HL-60 (cell line): ENCODE results near the gene PHF14.

Experiments used
- GABPA ChIP-seq: IDR thresholded peaks from 2 replicates; pipeline ENCODE4 v1.6.1; 2012; ENCODE audit warnings: low read depth
- POLR2AphosphoS5 ChIP-seq: IDR thresholded peaks from 2 replicates; pipeline ENCODE4 v1.6.1; 2012; ENCODE audit warnings: low read depth
- SPI1 ChIP-seq: IDR thresholded peaks from 2 replicates; pipeline ENCODE4 v1.6.1; 2012; ENCODE audit warnings: low read depth, mild to moderate bottlenecking, borderline replicate concordance
- TF ChIP-seq, protein P1 (sequence below): IDR thresholded peaks from one replicate; pipeline ENCODE4 v1.5.1; 2011; ENCODE audit warnings: low read length, control low read depth, inconsistent platforms; ENCODE audit not compliant: insufficient read depth
- TF ChIP-seq, protein P2 (sequence below): IDR thresholded peaks from 2 replicates; pipeline ENCODE4 v1.6.1; 2012; ENCODE audit warnings: low read depth; ENCODE audit not compliant: insufficient replicate concordance

DNA sequence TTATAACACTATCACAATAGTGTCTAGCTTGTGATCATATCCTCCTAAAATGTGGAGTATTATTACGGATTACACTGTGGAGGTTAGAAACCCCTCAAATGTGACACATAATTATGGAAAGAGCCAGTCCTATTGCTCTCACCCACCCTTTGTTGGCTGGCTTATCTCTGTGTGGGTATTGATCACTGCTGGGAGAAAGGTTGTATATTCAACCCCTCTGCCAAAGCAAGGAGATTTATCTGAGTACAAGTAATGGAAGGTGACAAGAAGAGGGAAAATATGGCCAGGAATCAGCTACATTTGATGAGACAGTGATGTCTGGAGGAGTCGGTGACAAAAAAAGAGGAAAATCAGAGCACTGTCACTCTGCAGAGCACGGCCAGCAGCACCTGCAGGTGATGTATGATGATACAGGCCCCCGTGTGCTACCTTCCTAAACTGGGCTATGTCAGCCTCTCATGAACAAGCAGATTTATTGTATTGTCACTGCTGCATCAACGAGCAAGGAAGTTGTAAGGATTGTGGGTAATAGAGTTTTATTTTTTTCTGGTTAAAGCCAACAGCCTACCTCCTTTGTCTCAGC lies 235.3 kb downstream of the PHF14 start:
- TF ChIP-seq, protein P1, sequence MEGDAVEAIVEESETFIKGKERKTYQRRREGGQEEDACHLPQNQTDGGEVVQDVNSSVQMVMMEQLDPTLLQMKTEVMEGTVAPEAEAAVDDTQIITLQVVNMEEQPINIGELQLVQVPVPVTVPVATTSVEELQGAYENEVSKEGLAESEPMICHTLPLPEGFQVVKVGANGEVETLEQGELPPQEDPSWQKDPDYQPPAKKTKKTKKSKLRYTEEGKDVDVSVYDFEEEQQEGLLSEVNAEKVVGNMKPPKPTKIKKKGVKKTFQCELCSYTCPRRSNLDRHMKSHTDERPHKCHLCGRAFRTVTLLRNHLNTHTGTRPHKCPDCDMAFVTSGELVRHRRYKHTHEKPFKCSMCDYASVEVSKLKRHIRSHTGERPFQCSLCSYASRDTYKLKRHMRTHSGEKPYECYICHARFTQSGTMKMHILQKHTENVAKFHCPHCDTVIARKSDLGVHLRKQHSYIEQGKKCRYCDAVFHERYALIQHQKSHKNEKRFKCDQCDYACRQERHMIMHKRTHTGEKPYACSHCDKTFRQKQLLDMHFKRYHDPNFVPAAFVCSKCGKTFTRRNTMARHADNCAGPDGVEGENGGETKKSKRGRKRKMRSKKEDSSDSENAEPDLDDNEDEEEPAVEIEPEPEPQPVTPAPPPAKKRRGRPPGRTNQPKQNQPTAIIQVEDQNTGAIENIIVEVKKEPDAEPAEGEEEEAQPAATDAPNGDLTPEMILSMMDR: no peak
- no peak for TF ChIP-seq POLR2AphosphoS5
- TF ChIP-seq, protein P2, sequence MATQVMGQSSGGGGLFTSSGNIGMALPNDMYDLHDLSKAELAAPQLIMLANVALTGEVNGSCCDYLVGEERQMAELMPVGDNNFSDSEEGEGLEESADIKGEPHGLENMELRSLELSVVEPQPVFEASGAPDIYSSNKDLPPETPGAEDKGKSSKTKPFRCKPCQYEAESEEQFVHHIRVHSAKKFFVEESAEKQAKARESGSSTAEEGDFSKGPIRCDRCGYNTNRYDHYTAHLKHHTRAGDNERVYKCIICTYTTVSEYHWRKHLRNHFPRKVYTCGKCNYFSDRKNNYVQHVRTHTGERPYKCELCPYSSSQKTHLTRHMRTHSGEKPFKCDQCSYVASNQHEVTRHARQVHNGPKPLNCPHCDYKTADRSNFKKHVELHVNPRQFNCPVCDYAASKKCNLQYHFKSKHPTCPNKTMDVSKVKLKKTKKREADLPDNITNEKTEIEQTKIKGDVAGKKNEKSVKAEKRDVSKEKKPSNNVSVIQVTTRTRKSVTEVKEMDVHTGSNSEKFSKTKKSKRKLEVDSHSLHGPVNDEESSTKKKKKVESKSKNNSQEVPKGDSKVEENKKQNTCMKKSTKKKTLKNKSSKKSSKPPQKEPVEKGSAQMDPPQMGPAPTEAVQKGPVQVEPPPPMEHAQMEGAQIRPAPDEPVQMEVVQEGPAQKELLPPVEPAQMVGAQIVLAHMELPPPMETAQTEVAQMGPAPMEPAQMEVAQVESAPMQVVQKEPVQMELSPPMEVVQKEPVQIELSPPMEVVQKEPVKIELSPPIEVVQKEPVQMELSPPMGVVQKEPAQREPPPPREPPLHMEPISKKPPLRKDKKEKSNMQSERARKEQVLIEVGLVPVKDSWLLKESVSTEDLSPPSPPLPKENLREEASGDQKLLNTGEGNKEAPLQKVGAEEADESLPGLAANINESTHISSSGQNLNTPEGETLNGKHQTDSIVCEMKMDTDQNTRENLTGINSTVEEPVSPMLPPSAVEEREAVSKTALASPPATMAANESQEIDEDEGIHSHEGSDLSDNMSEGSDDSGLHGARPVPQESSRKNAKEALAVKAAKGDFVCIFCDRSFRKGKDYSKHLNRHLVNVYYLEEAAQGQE: no peak
- TF ChIP-seq SPI1: no peak
- TF ChIP-seq GABPA: no peak
